ENCODE measurements around the gene TANGO6. TPM values are rescaled to one million over a fixed set of nuclear protein-coding genes. Genes with fewer than 3 reads are reported as not detected.

Gene TANGO6
- polyA plus RNA-seq, 1 donor (not counting 4 experiments of a cell fraction or from before 2014, with no cell fraction given) = 13.1 TPM

- Histone ChIP-seq H3K36me3 (ENCODE audit: control insufficient read depth in 2 of 2, extremely low read depth in 1 of 2, insufficient read depth in 2 of 2, low read length in 2 of 2) (peaks cover 55 to 82% of the 10 kb centered on the region in 2 experiments), H4K20me1 (ENCODE audit: control insufficient read depth, extremely low read depth, insufficient read depth, low read length) (no peaks in the 10 kb centered on the region), H3K9me1 (ENCODE audit: control insufficient read depth, extremely low read depth, insufficient read depth, low read length) (peaks cover 2% of the 10 kb centered on the region), H3K9ac (ENCODE audit: control insufficient read depth, extremely low read depth, insufficient read depth, low read length) (no peak overlapping the region), H3K79me2 (ENCODE audit: control insufficient read depth, insufficient read depth, low read length) (no peaks in the 10 kb centered on the region), H3K27me3 (ENCODE audit: control insufficient read depth, extremely low read depth, insufficient read depth, low read length) (no peaks in the 10 kb centered on the region), H3K4me1 (ENCODE audit: control insufficient read depth, extremely low read depth, insufficient read depth, low read length) (peaks cover 9% of the 10 kb centered on the region), H3K9me3 (ENCODE audit: control insufficient read depth, low read depth, low read length) (no peaks in the 10 kb centered on the region), H3K27ac (ENCODE audit: control insufficient read depth, insufficient read depth, low read length) (no peak overlapping the region), H3K4me2 (ENCODE audit: control insufficient read depth, extremely low read depth, insufficient read depth, low read depth, low read length) (no peak overlapping the region), H3K4me3 (ENCODE audit: control insufficient read depth in 2 of 3, extremely low read depth in 1 of 3, insufficient read depth in 2 of 3, low read depth in 1 of 3, low read length in 3 of 3) (no peak overlapping the region), H2AFZ (ENCODE audit: control insufficient read depth, low read length) (no peak overlapping the region)
- FAIRE-seq (no peak), DNase-seq (ENCODE audit: low read depth, low spot score) (no peak)
- TF ChIP-seq CTCF (optimal IDR thresholded peaks at IDR 0.05 in 1 of 3, IDR thresholded peaks at IDR 0.05 in 1 of 3, conservative IDR thresholded peaks at IDR 0.05 in 1 of 3; ENCODE audit: extremely low read depth in 1 of 3, insufficient read depth in 2 of 3, low read length in 3 of 3) = no peak
- no peak for TF ChIP-seq EZH2 (IDR thresholded peaks at IDR 0.05; ENCODE audit: low read length)
- dilution Hi-C loops (cut with MboI; ENCODE audit: extremely low pct_ligation_motif_present, low sequenced_read_pairs) = no loop called here
Measured at GRCh38 chr16:68825427-68825826, 17.9 kb upstream of the TANGO6 start.

GRCh38 chr16:68826652-68827051, 16.7 kb upstream of the TANGO6 start:
- Histone ChIP-seq H3K4me2 (ENCODE audit: control insufficient read depth, extremely low read depth, insufficient read depth, low read depth, low read length) (no peak overlapping the region), H3K27me3 (ENCODE audit: control insufficient read depth, extremely low read depth, insufficient read depth, low read length) (no peaks in the 10 kb centered on the region), H4K20me1 (ENCODE audit: control insufficient read depth, extremely low read depth, insufficient read depth, low read length) (no peaks in the 10 kb centered on the region), H3K79me2 (ENCODE audit: control insufficient read depth, insufficient read depth, low read length) (no peaks in the 10 kb centered on the region), H3K9me3 (ENCODE audit: control insufficient read depth, low read depth, low read length) (no peaks in the 10 kb centered on the region), H3K9ac (ENCODE audit: control insufficient read depth, extremely low read depth, insufficient read depth, low read length) (no peak overlapping the region), H3K27ac (ENCODE audit: control insufficient read depth, insufficient read depth, low read length) (no peak overlapping the region), H3K36me3 (ENCODE audit: control insufficient read depth in 2 of 2, extremely low read depth in 1 of 2, insufficient read depth in 2 of 2, low read length in 2 of 2) (peaks cover 56 to 76% of the 10 kb centered on the region in 2 experiments), H3K4me1 (ENCODE audit: control insufficient read depth, extremely low read depth, insufficient read depth, low read length) (peaks cover 9% of the 10 kb centered on the region), H2AFZ (ENCODE audit: control insufficient read depth, low read length) (no peak overlapping the region), H3K9me1 (ENCODE audit: control insufficient read depth, extremely low read depth, insufficient read depth, low read length) (peaks cover 2% of the 10 kb centered on the region), H3K4me3 (ENCODE audit: control insufficient read depth in 2 of 3, extremely low read depth in 1 of 3, insufficient read depth in 2 of 3, low read depth in 1 of 3, low read length in 3 of 3) (no peak overlapping the region)
- dilution Hi-C loops (cut with MboI; ENCODE audit: extremely low pct_ligation_motif_present, low sequenced_read_pairs) = no loop called here
- TF ChIP-seq CTCF (optimal IDR thresholded peaks at IDR 0.05 in 1 of 3, IDR thresholded peaks at IDR 0.05 in 1 of 3, conservative IDR thresholded peaks at IDR 0.05 in 1 of 3; ENCODE audit: extremely low read depth in 1 of 3, insufficient read depth in 2 of 3, low read length in 3 of 3) (no peak), EZH2 (IDR thresholded peaks at IDR 0.05; ENCODE audit: low read length) (no peak)
- FAIRE-seq = no peak
- no peak for DNase-seq (ENCODE audit: low read depth, low spot score)

Data from keratinocyte (primary cell).